GM20000 (cell line): ENCODE measurements around the gene APOL4.

Experiments
- DNase-seq: peaks from one replicate; pipeline ENCODE4 v3.0.0; 2012; ENCODE audit warnings: low spot score
- TF ChIP-seq, protein P1 (sequence below): IDR thresholded peaks from 2 replicates; pipeline ENCODE4 v1.5.1; 2012; ENCODE audit warnings: mild to moderate bottlenecking, control low read depth; ENCODE audit errors: extremely low read depth, missing control alignments

The APOL4 gene

GRCh38 chr22:36152088-36152487, 49.5 kb downstream of the APOL4 start:
- DNase-seq, result no peak

DNA sequence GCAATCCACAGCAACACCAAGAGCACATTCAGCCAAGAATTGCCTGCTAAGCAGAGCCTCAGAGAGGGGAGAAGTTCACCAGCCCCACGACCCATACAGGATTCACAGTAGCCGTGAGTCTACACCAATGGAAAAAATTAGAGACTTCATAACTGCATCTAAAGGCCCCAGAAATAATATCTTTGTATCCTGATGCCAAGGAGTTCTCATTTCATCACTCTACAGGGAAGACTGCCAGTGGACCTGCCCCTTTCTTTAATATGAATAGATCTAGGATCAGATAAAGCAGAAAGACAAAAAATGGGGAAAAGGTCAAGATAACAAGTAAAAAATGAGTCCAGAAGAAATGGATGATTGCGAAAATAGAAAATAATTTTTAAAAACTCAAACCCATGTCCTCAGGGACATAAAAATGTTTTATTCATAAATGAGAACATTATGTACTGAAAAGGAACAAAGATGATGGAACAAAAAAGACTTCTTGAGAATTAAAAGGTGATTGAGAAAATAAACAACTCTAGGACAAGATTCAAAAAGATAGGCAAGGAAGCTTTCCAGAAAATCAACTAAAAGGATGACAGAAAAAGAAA, 50.5 kb downstream of the APOL4 start:
- no peak for DNase-seq
- TF ChIP-seq, protein P1, sequence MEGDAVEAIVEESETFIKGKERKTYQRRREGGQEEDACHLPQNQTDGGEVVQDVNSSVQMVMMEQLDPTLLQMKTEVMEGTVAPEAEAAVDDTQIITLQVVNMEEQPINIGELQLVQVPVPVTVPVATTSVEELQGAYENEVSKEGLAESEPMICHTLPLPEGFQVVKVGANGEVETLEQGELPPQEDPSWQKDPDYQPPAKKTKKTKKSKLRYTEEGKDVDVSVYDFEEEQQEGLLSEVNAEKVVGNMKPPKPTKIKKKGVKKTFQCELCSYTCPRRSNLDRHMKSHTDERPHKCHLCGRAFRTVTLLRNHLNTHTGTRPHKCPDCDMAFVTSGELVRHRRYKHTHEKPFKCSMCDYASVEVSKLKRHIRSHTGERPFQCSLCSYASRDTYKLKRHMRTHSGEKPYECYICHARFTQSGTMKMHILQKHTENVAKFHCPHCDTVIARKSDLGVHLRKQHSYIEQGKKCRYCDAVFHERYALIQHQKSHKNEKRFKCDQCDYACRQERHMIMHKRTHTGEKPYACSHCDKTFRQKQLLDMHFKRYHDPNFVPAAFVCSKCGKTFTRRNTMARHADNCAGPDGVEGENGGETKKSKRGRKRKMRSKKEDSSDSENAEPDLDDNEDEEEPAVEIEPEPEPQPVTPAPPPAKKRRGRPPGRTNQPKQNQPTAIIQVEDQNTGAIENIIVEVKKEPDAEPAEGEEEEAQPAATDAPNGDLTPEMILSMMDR, result no peak

More at GRCh38 chr22:36152088-36152487, 49.5 kb downstream of the APOL4 start:
- TF ChIP-seq, protein P1, result no peak

GRCh38 chr22:36149441-36149840, 52.2 kb downstream of the APOL4 start:
- TF ChIP-seq, protein P1, result no peak
- DNase-seq, result no peak

DNA sequence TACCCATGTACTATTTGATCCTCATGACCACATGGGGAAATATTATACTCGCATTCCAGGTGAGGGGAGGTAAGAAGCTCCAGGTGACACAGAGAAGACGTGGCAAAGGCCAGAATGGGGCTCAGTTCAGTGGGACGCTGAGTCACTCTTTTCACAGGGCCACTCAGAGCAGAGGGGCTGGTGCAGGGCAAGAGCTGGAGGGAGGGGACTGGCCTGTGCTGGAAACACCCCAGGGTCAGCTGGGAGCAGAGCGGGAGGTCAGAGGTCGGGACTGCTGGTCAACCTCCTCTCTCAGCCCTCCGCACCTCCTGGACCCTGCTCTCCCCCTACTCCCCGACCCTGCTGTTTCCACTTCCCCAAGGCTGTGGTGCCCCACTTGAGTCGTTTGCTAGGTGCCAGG, 53.2 kb downstream of the APOL4 start:
- no peak for DNase-seq
- TF ChIP-seq, protein P1, result no peak

DNA sequence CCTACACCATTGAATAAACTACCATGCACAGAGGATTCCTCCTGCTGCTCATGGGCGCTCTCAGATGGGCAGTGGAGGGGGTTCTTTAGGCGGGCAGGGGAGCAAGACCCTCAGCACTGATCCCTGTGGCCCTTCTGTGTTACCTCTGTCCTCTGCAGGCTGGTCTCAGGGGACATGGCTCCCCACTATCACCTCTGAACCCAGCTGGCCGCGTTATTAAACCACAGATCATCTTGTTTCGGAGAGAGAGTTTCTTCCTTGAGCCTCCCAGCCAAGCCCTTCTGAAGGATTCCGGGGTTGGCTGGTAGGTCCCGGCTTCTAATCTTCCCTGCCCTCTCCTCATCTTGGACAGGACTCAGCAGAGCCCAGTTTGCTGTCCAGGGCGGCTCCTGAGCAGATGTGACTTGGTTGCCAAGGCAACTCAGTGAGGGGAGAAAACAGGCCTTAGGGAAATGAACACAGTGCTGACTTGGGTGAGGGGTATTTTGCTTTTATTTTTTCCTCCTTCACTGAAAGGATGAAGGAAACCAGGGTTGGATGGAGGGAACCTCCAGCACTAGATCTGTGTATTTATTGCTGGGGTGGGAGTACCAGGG, 54.3 kb downstream of the APOL4 start:
- TF ChIP-seq, protein P1, result no peak
- DNase-seq, result no peak

- DNase-seq, result no peak
- TF ChIP-seq, protein P1, result no peak
Observed at GRCh38 chr22:36145881-36146280, 55.7 kb downstream of the APOL4 start.

GRCh38 chr22:36144886-36145541, 56.6 kb downstream of the APOL4 start:
- TF ChIP-seq, protein P1, result peak; percentile 50
- DNase-seq, result peak; percentile 31
